Pericardium fibroblast (primary cell): ENCODE measurements around the gene SPRING1. TPM values are rescaled to one million over a fixed set of nuclear protein-coding genes. Genes with fewer than 3 reads are reported as not detected.

Experiments
- total RNA-seq: library from RNA; depleted of rRNA; stranded (reverse); fragments of >200 nt; gene quantifications from 2 replicates; pipeline ENCODE4 v1.2.3, GENCODE V29; 2015

SPRING1 gene
- 20.0 and 20.5 TPM in 2 replicates for total RNA-seq

GRCh38 chr12:116737774-116738657, at the start of gene SPRING1, which contains the start of gene RNFT2:
Gene SPRING1 (minus strand): TSS chr12:116738069. CDS start chr12:116737900, 169 bp downstream.
Gene RNFT2 (plus strand): TSS chr12:116738315. CDS start chr12:116740498, 2,183 bp downstream.

Other genes starting within 250 kb of the SPRING1 start
- 1.8 TPM in 1 of 2 replicates, not detected in the other for gene MAP1LC3B2, start 178.7 kb downstream of the SPRING1 start, total RNA-seq
- gene RNFT2, start 246 bp upstream of the SPRING1 start, total RNA-seq, result 1.5 and 2.9 TPM in 2 replicates
- 0.09 TPM in 1 of 2 replicates, not detected in the other for gene HRK, start 143.4 kb upstream of the SPRING1 start, total RNA-seq
- gene FBXW8, start 172.9 kb upstream of the SPRING1 start, total RNA-seq, result 19.7 and 20.9 TPM in 2 replicates